ENCODE results near the gene PLCH1. TPM values are rescaled to one million over a fixed set of nuclear protein-coding genes. Genes with fewer than 3 reads are reported as not detected.

Gene PLCH1
- total RNA-seq, 1 donor from 2014 or later, result 7.6 TPM

- no peak overlapping the region for H3K27ac Mint-ChIP-seq
- TF ChIP-seq, protein P1, sequence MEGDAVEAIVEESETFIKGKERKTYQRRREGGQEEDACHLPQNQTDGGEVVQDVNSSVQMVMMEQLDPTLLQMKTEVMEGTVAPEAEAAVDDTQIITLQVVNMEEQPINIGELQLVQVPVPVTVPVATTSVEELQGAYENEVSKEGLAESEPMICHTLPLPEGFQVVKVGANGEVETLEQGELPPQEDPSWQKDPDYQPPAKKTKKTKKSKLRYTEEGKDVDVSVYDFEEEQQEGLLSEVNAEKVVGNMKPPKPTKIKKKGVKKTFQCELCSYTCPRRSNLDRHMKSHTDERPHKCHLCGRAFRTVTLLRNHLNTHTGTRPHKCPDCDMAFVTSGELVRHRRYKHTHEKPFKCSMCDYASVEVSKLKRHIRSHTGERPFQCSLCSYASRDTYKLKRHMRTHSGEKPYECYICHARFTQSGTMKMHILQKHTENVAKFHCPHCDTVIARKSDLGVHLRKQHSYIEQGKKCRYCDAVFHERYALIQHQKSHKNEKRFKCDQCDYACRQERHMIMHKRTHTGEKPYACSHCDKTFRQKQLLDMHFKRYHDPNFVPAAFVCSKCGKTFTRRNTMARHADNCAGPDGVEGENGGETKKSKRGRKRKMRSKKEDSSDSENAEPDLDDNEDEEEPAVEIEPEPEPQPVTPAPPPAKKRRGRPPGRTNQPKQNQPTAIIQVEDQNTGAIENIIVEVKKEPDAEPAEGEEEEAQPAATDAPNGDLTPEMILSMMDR (conservative IDR thresholded peaks at IDR 0.05), result no peak
- H3K4me3 Mint-ChIP-seq, result no peak overlapping the region
- no peaks in the 10 kb centered on the region for H3K9me3 Mint-ChIP-seq
- DNase-seq (ENCODE audit: extremely low spot score, unreplicated experiment), result no peak
- no peaks in the 10 kb centered on the region for H3K27me3 Mint-ChIP-seq
- no peaks in the 10 kb centered on the region for H3K36me3 Mint-ChIP-seq
- no peaks in the 10 kb centered on the region for H3K4me1 Mint-ChIP-seq (ENCODE audit: unreplicated experiment)
Observed at GRCh38 chr3:155446366-155446765, 298.5 kb downstream of the PLCH1 start.

DNA sequence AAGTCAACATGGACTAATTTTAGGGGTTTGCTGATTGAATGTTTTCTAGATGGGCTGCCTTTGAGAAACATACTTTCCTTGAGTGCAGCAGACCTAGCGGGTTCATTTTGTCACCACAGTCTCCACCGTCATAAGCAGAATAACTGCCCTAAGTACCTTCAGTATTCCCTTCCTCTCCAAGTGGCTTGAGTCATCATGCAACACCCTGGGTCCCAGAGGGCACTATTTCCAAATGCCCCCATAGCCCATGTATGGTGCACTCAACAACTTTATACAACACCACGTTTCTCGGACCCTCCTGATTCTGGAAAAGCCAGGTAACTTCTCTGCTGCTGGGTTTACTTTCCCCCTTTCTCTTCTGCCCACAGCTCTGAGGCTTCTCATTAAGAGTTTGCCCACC lies 300.1 kb downstream of the PLCH1 start:
- no peak for DNase-seq (ENCODE audit: extremely low spot score, unreplicated experiment)
- Mint-ChIP-seq H3K36me3 (no peaks in the 10 kb centered on the region), H3K27me3 (no peaks in the 10 kb centered on the region), H3K4me1 (ENCODE audit: unreplicated experiment) (no peaks in the 10 kb centered on the region), H3K9me3 (no peaks in the 10 kb centered on the region), H3K4me3 (no peak overlapping the region), H3K27ac (no peak overlapping the region)
- TF ChIP-seq, protein P1 (conservative IDR thresholded peaks at IDR 0.05), result no peak

DNA sequence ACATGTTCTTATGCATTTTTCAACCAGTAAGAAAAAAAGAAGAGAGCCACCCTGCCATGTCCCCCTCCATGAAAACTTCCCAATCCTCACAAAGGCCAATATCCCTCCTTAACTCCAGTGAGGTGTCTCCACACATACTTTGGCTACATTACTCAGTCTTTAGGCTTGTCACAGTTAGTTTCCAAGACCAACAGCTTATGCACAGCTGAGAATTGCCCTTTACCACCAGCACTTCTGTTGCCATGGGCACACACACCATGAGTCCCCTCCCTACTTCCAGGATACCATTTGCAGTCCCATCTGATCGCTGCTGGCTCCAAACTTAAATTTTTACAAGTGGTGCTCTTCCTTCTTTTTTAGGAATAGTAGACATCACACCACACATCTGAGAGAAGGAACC lies 301.1 kb downstream of the PLCH1 start:
- no peaks in the 10 kb centered on the region for H3K36me3 Mint-ChIP-seq
- H3K27ac Mint-ChIP-seq, result no peak overlapping the region
- no peak for DNase-seq (ENCODE audit: extremely low spot score, unreplicated experiment)
- H3K4me1 Mint-ChIP-seq (ENCODE audit: unreplicated experiment), result no peaks in the 10 kb centered on the region
- TF ChIP-seq, protein P1 (conservative IDR thresholded peaks at IDR 0.05), result no peak
- no peaks in the 10 kb centered on the region for H3K27me3 Mint-ChIP-seq
- no peaks in the 10 kb centered on the region for H3K9me3 Mint-ChIP-seq
- no peak overlapping the region for H3K4me3 Mint-ChIP-seq

- H3K4me1 Mint-ChIP-seq (ENCODE audit: unreplicated experiment), result no peaks in the 10 kb centered on the region
Observed at GRCh38 chr3:155442072-155442471, 302.8 kb downstream of the PLCH1 start.

DNA sequence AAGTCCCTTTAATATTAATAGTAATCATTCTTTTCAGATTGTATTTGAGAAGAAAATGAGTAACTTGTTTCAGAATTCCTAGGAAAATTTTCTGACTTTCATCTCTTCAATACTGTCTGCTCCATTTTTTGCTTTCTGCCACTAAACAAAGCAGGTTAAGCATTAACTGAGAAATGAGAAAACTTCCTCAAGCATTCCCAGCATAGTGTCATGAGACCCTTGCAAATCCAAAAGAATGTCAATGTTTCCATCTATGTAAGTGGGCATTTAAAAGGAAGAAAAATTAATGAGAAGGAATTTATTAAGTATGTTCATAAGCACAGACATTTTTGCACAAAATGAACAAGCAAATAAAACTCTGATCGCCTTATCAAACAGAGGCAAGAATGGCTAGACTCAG lies 303.4 kb downstream of the PLCH1 start:
- Mint-ChIP-seq H3K4me3 (no peak overlapping the region), H3K27ac (no peak overlapping the region)

More at GRCh38 chr3:155442072-155442471, 302.8 kb downstream of the PLCH1 start:
- TF ChIP-seq, protein P1 (conservative IDR thresholded peaks at IDR 0.05), result no peak
- H3K4me3 Mint-ChIP-seq, result no peak overlapping the region
- no peaks in the 10 kb centered on the region for H3K27me3 Mint-ChIP-seq
- no peaks in the 10 kb centered on the region for H3K36me3 Mint-ChIP-seq
- H3K27ac Mint-ChIP-seq, result no peak overlapping the region
- H3K9me3 Mint-ChIP-seq, result no peaks in the 10 kb centered on the region
- DNase-seq (ENCODE audit: extremely low spot score, unreplicated experiment), result no peak

More for the DNA sequence above, 303.4 kb downstream of the PLCH1 start:
- no peak for DNase-seq (ENCODE audit: extremely low spot score, unreplicated experiment)
- Mint-ChIP-seq H3K27me3 (no peaks in the 10 kb centered on the region), H3K36me3 (no peaks in the 10 kb centered on the region), H3K4me1 (ENCODE audit: unreplicated experiment) (no peaks in the 10 kb centered on the region), H3K9me3 (no peaks in the 10 kb centered on the region)
- TF ChIP-seq, protein P1 (conservative IDR thresholded peaks at IDR 0.05), result no peak
